MM.1S (cell line): ENCODE results near the gene OR9Q1.

Source experiments
- CTCF ChIP-seq: fragments of 300-600 bp; sonication (generic); IDR thresholded peaks from 2 replicates; pipeline ENCODE4 v1.5.1; 2016; ENCODE audit warnings: antibody characterized with exemption, low read length, mixed read lengths
- EZH2phosphoT487 ChIP-seq: fragments of 300-600 bp; sonication (generic); IDR thresholded peaks from 2 replicates; pipeline ENCODE4 v1.6.1; 2018; ENCODE audit warnings: antibody characterized with exemption, low read length

GRCh38 chr11:58075781-58076180 lies 52.1 kb downstream of the OR9Q1 start:
- TF ChIP-seq CTCF, result no peak
- TF ChIP-seq EZH2phosphoT487, result no peak
